CD4-positive, alpha-beta T cell treated with Interleukin-15 for 1 hour (primary cell): ENCODE measurements around the gene NFKB2.

ENCODE experiments used
- DNase-seq: peaks from one replicate; pipeline ENCODE4 v3.0.0-alpha.2; 2020

The NFKB2 gene

DNA sequence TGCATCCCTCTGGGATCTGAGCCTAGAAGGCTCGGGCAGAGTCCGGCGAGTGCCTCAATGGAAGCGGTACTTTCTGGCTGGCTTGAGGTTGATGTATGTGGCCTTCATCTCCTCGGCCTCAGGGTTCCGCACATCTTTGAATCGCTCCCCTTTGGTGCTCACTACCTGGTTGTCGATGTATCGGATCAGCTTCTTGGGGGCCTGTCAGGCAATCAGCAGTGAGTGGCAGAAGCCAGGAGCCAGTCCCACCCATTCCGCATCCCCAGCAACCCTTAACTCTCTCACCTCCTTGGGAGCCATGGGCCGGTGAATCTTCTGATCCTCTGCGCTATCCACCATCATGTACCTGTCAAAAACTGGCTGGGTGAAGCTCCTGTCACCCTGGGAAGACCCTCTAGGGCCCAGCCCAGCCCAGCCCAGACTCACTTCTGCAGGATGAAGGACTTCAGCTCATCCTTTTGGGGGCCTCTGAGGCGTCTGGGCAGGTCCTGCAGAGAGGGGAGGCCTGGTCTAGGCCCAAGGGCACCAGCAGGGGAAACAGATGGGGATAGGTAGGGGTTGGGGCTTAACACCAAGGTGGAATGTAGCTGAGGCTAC is 28.0 kb downstream of the NFKB2 start:
- no peak for DNase-seq

DNA sequence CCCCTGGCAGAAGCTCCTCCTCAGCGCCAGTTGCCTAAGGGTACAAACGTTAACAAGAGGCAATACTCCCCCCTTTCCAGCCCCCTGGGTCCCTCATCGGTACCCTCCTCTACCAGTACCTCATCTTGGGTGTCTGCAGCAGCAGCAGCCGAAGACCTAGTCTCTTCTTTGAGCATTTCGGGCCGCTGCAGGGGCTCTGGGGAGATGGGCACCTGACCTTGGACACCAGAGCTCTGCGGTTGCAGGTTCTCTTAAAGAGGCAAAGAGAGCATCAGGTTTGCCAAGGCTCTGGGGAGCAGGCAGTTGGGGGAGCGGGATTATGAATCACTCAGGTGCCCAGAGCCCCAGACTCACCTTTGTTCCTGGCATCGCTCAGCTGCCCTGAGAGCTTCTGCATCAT is 28.6 kb downstream of the NFKB2 start:
- no peak for DNase-seq

DNA sequence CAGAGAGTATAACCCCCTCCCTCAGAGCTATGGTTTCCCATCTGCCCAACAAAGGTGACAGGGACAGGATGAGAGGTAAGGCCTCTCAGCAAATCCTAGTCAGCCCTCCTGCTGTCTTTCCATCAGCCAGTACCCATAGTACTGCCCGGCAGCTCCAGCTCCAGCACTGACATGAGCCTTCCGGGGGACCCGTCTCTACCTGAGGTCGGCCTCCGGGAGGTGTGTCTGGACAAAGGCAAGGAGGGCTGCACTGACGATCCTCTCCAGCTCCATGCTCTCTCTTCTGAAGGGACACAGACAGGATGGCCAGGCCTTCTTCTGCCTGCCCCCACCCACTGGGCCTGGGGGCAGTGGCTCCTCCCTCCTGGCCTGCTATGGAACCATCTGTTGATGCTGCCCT is 29.4 kb downstream of the NFKB2 start:
- DNase-seq = no peak

DNA sequence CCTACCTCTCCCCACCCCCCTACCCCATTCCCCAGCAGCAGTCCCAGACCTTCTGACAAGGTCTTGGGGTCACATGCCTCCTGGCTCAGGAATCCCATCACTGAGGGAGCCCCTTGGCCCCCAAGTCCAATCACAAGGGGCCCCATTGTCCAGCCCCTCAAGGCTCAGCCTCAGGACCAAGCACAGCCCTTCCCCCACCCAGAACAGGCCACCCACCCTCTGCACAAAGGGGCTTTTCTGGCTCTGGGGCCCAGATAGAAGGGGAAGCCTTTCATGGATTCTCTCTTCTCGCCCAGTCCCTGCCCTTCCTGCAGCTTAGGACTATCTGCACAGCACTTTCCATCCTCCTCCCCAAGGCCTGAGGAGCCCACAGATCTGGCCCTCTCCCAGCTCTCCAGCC is 29.9 kb downstream of the NFKB2 start:
- no peak for DNase-seq

DNA sequence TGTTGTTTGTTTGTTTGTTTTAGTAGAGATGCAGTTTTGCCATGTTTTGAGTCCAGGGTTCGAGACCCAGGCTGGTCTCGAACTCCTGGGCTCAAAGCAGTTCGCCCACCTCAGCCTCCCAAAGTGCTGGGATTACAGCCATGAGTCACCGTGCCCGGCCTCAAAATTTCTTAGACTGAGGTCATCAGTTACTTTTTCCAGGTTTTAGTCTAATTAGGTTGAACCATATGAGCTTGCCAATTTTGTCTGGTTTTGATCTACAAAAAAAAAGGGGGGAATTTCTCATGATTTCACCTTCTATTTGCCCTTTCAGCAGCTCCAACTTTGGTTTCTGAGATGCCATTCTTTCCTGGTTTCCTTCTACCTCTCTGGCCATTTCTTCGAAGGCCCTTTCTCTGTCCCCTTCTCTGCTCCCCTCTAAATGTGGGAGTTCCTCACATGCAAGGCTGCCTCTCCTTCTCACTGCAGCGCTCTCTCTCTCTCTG is 31.3 kb downstream of the NFKB2 start:
- no peak for DNase-seq

DNA sequence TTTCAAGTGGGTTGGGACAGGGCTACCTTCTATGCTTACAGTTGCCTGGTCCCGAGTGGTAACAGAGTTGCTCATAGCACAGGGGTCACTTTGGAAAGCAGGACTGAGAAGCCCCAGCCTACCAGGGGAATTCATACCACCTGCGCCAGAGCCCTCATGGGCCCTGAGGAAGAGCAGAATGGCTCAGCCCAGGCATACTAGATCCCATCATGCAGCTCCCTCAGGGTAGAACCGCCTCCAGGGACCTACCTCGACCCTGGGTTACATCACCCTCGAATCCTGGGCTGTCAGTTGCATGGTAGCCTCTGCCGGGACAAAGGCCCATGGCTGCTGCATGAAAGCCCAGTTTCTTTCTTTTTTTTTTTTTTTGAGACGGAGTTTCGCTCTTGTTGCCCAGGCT is 34.0 kb downstream of the NFKB2 start:
- DNase-seq = no peak

DNA sequence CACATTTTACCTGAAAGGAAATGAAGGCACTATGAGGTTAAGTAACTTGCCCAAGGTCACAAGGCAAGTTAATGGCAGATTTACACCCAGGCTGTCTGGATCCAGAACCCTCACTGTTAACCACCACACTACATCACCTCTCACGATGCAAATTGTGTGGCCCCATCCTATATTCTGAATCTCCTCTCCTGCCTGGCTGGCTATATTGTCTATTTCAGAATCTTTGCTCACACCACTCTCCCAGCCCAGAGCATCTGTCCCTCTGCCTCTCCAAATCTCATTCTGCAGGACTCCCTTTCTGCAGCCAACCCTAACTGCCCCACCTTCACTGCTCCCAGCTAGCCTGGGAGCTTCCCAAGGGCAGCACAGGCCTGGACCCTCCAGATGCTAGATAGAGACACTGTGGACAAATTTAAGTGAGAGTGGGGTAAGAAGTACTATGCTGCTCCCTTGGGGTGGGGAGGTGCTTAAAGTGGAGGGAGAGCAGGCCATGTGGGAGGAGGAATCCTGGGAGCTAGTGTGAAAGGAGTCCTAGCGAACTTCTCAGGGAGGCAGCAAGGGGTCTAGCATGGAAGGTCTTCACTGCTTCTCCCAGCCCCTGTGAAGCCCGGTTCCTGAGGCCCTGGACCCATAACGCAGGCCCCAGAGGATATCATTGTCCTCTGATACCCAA is 36.1 kb downstream of the NFKB2 start:
- no peak for DNase-seq

DNA sequence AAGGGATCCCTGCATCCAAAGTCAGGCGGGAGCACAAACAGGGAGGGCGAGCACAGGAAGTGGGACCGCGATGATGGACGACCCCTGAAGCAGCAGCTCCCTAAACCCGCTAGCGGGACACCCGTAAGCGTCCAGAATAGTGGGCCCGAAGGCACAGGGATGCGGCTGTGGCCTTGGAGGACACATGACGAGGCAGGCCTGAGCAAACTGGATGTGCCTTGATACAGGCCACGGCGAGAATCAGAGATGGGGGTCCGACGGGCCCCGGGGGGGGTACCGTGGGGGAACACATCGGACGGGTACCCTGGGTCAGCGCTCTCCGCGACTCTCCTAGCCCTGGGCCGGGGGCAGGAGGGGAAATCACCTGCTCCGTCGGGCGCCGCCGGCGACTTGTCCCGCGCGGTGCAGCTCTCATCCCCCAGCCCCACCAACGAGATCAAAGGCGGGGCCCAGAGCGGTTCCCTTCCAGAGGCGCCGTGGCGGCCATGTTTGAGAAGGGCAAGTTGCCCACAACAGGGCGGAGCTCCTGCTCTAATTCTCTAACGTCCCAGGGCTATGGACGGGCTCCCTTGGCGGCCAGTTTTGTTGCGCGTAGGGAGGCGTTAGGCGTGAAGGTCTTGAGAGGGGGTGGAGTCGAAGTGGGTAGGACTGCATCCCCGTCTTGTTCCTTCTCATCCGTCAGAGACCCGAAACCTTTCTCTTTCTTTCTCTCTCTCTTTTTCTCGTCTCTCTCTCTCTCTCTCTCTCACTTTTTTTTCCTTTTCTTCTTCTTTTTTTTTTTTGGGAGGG is 36.9 kb downstream of the NFKB2 start, which contains the start of gene CUEDC2:
CUEDC2 (minus strand) TSS at position 413 of the 789 bp plus-strand sequence. CDS start 7,386 bp downstream, outside the sequence.
- DNase-seq = peak; percentile 93

DNA sequence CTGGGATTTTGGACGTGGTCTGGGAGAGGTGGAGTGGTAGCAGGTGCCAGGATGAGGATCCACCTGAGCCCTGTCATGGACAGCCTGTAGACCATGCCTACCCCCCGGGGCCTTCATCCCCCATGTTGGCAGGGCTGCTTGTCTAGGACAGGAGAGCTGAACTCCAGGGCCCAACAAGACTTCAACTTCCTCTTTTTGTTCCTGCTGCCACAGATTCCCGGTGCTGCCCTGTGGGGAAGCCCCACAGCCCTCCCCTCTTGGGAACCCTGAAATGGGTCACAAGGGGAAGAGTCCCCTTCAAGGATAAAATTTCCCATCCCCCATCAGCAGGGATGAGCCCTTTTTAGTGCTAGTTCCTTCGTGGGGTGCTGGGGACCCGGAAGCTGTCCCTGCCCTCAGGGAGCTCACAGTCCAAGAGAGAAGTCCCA is 38.1 kb downstream of the NFKB2 start:
- DNase-seq = peak; percentile 37

DNA sequence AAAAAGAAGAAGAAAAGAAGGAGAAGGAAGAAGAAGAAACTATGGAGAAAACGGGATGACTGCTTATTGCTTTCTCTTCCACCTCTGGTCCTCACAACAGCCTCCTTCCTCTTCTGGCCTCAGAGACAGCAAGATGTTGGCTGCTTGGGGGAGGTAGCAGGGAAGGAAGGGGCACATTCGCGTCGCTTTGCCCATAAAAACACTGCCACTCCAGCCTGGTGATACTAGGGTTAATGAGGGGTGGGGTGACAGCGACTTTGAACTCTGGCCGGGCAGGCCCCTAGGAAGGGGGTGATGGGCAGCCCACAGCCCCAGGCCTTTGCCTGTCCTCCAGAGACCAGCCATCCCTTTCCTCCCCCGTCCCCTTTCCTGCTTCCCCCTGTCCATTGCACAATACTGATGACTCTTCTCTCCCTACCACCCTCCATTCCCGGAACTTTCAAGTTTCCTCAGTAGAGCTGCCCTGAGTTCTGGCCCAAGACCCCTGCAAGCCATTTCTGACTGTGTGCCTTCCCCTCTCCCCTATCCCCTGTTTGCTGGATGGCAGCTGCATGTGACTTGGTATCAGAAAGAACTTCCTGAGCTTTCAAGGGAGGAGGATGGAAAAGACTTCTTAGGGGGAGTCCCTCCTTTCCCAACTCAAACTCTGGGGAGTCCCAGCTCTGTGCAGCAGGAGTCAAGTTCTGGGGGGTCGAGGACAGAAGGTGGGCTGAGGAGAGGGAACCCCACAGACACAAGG is 39.1 kb downstream of the NFKB2 start:
- DNase-seq = no peak

DNA sequence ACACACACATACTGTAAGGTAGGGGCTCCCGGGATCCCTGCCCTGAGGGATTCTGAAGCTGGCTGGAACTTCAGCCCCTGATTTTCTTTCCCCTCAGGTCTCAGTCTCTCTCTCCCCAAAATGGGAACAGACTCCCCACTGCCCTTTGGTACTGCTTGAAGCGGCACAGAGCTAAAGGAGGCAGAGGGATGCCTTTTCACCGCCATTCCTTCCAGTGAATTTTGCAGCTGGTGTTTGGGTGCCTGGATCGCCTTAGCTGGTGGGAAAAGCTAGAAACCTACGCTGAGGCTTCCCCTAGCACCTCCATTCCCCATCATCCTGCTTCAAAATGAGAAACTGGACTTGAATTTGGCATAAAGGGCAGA is 39.6 kb downstream of the NFKB2 start:
- DNase-seq = no peak

DNA sequence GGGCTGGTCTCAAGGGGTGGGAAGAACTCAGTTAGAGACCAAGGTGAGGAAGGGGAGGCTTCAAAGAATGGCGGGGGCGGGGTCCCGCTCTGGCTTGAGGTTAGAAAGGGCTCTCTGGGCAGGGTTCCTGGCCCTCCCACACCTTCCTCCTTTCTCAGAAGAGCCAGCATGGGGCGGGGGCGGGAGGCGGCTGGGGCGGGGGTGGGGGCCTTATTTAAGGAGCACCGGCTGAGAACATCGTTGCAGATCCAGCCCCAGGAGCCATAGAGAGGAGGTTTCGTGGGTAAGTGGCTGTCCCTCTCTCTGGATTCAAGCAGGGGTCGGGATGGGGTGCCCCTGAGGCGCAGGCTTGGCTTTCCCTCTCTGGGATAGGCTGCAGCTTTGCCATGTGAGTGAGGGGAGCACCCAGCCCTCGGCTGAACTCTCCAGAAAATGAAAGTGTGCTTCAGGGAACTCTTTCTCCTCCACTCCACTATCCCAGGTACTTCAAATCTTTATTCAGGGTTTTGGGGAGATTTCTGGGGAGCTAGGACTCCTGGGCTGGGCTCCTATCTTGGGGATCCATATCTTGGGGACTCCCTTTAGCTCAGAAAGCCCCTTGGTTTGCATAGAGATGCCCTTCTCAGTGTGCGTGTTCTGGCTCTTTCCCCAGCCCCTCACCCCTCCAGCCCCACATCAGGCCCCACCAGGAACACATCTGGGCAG is 40.2 kb downstream of the NFKB2 start:
- DNase-seq = no peak

DNA sequence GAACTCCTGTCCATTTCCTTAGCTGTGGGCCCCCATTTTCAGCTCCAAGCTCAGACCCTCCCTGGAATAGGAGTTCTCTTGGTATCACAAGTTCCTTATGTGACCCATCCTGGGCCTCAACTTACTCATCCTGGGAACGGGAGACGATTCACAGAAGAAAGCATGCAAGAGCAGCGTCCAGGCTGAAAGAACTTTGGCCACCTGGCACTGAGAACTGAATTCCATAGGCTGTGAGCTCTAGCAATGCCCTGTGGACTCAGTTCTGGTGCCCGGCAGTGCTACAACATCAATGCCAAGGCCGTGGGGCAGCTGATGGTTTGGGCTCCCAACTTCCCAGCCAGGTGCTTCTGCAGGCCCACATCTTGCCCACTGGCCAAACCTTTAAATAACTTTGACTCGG is 40.8 kb downstream of the NFKB2 start:
- no peak for DNase-seq

DNA sequence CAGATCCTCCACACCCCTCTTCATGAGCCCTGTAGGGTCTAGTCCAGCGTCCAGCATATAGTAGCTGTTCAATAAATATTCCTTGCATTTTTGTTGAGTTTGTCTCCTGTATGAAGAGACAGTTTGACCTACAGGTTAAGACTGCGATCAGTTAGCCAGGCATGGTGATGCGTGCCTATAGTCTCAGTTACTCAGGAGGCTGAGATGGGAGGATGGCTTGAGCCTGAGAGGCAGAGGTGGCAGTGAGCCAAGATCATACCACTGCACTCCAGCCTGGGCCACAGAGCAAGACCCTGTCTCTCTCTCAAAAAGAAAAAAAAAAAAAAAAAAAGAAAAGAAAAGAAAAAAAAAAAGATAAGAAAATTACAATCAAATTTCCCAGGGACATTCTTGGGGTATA is 42.0 kb downstream of the NFKB2 start:
- DNase-seq = no peak

DNA sequence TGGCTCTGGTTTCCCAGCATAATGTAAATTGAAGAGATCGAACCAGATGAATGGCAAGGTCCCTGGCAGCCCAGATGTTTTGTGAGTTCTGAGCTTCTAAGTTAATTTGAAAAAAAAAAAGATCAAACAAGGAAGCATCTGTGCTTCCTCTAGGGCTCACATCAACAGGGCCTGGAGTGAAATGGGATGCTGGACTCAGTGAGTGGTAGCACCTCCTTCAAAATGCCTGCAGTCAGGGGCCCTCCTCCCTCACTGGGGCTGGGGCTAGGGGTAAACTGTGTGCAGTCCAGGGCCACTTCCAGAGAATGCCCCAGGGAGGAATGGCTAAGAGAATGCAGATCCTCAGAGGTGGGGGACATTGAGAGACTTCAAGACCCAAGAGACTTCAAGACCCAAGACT is 42.9 kb downstream of the NFKB2 start:
- no peak for DNase-seq

DNA sequence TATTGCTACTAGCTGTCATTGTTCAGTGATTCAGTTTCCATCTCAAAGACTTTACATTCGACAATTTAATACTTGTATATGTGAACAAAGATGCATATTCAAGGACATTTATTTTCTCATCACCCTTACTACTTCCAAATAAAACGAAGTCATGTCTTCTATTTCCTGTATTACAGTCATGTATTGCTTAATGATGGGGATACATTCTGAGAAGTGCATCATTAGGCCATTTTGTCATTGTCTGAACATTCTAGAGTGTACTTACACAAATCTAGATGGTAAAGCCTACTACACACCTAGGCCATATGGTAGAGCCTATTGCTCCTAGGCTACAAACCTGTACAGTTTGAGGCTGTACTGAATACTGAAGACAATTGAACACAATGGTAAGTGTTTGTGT is 49.3 kb downstream of the NFKB2 start:
- no peak for DNase-seq

DNA sequence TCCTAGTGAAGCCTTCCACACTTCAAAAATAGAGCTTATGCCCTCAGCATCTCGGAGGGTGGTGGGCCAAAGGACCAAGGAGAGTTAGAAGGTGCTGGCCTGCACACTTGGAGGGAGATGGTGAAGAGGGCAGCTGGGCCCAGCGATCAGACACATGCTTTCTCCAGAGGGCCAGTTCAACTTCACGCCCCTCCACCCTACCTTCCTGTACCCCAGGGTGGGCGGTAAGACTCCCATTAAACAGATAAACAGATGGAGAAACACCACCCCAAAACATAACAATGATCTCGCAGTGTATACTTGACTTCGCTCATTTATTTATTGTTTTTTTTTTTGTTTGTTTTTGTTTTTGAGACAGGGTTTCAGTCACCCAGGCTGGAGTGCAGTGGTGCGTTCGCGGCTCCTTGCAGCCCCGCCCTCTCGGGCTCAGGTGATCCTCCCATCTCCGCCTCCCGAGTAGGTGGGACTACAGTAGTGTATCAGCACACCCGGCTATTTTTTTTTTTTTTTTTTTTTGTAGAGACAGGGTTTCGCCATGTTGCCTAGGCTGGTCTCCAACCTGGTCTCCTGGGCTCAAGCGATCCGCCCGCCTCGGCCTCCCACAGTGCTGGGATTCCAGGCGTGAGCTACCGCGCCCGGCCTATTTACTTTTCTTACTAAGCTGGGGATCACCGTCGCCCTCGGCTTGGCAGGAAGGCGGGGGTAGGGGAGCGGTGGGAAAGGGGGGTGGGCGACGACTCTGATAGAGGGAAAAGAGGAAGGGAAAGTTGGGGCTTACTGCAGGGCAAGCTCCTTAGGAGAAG is 54.0 kb downstream of the NFKB2 start:
- DNase-seq = peak; percentile 91

DNA sequence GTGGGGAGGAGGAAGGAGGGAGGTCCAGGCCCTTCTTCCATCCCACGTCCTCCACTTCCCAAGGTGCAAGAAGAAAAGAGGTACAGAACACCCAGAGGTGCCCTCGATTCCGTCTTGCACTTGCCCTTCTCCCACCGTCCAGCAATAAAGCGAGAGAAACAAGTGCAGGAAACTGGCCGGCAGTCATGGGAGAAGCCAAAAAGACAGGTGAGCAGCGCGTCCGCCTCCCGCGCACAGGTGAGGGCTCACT is 54.5 kb downstream of the NFKB2 start:
- no peak for DNase-seq

DNA sequence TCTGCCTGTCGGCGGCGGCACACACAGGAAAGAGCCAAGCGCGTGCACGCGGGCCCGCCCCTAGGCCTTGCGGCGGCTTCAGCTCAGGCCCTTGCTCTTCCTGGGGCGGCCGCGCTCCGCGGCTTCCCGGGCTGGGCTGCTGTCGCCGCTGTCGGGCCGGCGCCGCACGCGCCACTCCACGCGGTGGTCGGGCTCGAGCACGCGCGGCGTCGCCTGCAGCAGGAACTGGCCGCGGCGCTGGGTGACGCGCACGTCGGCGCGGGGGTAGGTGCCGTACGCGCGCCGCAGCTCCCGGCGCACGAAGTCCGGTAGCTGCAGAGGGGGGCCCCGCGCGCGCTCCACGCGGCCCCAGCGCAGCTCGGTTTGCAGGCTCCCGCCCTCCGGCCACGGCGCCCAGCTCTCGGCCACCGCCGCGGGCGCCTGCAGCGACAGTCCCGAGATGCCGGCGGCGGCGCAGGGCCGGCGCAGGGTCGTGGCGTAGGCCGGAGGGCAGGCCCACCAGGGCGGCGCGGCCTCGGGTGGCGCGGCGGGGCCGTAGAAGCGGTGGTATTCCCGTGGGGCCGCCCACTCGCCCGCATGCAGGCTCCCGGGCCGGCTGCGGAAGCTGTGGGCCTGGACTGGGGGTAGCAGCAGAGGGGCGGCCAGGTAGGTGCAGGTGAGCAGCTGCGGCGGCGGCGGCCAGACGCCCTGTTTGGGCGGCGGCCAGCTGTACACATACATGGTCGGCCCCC is 55.0 kb downstream of the NFKB2 start:
- peak; percentile 94 for DNase-seq

DNA sequence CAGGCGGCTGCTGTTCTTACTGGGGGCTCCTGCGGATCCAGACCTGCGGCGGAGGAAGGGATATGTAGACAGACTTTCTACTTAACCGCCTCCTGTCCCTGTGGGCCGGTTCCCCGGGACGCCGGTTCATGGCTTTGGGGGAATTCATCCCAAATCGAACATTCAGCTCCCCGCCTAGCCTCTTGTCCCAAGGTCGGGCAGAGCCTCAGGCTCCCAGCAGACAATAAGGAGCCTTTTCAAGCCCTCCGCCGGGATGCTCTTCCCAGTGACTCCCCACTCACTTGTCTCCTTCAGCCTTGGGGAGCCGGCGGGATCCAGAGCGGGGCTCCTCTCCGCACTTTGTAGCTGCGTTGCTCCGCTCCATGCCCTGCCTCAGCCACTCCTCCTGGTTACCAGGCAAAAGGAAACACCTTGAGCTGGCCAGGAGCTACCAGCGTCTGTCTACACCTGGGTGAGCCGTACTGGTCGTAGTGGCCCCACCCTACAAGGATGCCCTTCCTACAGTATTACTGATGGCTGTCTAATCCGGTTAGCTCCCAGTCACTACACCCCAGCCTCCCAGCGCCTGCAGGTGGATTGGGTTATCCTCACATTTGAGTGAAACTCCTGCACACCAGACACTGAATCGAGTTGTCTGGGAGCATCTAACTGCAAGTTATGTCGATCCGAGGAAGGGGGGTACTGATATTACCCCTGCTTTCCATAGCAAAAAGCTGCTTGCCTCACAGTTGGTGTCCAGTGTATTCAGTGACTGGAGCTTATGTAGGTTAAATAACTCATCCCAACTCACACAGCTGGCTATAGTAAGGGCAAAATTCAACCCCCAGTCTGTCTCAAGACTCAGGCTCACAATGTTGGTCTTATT is 55.8 kb downstream of the NFKB2 start, which contains the start of gene C10orf95:
C10orf95 (minus strand) TSS at position 439 of the 865 bp plus-strand sequence. CDS start 450 bp downstream, outside the sequence.
- DNase-seq = no peak
